Activated T-cell treated with anti-CD3 and anti-CD28 coated beads for 48 hours (primary cell): ENCODE measurements around the gene HECW1.
"Not testable (repeated sequence)": the region's sequence is repeated elsewhere in the genome, so short reads cannot be mapped to it uniquely, and the experiment has no call there.

Experiments used
- DNase-seq: peaks from one replicate; pipeline ENCODE4 v3.0.0-alpha.2; 2020; ENCODE audit warnings: low read depth

Gene HECW1

DNA sequence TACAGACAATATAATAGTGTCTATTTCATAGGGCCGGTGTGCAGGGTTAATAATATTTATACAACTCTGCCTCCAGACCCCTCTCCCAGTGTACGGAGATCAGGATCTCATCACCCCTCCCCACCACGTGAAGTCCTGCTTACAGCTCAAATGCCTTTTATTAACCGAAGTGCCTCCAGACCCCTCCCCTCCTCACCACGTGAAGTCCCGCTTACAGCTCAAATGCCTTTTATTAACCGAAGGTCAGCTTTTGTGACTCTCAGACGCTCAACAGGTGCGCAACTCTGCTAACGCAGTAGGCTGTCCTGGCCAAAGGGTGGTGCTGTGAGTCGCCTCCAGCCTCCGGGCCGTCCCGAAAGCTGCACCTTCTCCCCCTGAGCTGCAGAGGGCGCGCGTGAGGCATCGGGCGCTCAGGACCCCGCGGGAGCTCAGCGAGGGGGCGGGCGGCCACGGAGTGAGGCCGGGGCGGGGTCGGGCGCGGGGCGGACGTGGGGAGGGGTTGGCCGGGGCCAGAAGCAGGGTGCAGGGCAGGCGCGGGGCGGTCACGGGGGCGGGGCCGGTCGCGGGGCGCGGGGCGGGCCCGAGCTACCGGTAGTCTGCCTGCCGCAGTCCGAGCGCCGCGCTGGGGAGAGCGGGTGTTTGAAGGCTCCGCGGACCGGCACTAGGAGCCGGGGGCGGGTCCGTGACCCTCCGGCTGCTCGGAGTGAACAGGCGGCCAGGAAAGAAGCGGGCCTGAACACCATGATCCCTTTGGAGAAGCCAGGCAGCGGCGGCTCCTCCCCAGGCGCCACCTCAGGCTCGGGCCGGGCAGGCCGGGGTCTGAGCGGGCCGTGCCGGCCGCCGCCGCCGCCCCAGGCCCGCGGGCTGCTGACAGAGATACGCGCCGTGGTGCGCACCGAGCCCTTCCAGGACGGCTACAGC is 470.3 kb downstream of the HECW1 start, which contains the start of gene STK17A:
TSS of gene STK17A (plus strand) at position 606 of the 921 bp plus-strand sequence. CDS start at position 742, 136 bp downstream.
- DNase-seq: peak; percentile 93

DNA sequence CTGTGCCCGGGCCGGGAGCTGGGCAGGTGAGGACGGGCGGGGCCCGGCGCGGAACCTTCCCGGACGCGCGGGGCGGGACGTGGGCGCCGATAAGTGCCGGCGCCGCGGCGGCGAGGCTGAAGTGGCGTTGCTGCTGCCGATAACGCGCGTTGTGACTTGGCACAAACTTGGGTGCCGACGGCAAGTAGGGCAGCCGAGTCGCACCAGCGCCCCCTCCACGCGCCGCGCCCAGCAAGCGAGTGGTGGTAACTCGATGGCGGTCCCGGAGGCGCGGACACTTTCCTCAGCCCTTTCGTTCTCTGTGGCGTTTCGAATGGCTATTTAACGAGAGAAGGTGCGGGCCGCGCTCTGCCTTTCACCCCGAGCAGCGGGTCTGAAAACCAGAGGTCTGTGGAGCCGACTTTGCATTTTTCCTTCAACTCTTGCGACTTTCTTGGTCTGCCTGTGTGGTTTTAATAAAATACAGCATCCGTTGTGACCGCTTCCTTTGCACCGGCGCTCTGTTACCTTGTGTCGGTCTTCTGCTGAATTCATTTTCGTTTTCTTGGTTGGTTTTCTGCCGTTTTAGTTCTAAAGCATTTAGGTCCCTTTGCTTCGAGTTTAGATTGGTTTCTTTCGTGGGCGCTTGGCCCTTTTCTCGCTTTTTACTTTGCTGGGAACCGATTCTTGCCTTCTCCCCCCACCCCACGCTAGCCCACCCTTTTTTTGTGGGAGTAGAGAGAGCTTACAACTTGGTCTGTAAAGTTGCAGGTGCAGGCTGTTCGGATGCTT is 471.2 kb downstream of the HECW1 start:
- peak; percentile 54 for DNase-seq

DNA sequence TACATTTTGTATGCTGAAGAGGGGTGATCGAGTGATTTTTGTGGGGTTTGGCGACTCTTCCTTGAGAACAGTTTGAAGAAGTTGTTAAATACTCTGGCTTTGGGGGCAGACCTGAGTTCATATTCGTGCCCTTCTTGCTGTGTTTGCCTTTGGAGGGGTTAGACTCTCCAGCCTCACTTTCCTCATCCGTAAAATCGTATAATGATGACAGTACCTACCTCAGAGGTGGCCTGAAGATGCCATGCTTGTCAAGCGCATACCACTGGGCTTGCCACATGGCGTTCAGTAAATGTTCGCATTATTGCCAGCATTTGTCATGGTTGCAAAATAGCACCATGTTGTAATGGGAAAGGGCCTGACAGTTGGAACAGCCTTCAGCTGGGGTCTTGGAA is 471.7 kb downstream of the HECW1 start:
- DNase-seq: no peak

DNA sequence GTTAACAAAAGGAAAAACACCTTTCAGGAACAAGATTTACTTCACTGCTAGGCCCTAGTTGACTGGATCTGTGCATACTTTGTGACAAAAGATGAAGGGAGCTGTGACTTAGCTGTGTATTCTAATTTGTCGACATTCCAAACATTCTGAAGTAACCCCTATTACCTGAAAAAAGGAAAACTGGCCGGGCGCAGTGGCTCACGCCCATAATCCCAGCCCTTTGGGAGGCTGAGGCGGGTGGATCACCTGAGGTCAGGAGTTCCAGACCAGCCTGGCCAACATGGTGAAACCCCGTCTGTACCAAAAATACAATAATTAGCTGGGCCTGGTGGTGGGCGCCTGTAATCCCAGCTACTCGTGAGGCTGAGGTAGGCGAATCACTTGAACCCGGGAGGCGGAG is 472.3 kb downstream of the HECW1 start:
- DNase-seq: not testable (repeated sequence)

DNA sequence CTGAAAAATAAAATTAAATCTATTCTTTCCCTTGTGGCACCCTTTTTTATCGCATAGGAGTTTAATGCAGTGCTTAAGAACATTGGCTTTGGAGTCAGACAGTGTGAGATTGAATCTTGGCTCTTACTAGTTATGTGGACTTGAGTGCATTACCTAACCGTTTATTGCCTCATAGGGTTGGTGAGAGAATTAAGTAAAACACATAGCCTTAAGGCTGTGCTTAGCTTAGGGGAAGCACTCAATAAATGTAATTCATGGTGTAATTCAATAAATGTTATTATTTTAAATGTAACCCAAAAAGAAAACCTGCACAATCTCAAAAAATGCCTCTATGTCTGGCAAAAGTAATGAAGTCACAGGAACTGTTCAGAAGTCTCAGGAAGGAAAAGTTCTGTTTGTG is 473.1 kb downstream of the HECW1 start:
- no peak for DNase-seq

DNA sequence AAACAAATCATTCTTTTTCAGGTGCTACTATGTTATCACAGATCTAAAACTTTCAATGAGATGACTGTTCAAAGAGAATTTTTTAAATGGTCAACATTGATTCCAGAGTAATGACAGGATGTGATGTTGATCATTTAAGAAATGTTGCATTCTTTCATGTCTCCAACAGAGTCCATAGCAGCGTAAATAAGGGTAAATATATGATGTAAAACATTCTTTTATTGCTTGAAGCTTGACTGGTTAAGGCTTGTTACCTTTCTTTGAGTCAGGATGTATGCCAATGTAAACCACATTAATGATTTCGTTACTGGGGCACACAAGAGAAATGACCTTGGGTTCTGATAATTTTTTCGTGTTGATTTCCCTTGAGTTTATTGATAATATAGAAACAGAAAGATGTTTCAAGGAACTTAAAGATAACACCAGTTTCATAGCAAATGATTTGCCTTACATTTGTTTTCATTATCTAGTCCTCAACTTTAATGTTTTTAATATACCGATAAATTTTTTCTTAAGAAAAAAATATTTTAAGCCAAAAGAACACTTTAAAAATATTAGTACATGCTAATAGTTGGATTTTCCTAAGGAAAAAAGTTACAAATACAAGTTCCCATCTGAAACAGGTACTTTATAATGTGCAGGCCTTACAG is 473.9 kb downstream of the HECW1 start:
- DNase-seq: no peak

DNA sequence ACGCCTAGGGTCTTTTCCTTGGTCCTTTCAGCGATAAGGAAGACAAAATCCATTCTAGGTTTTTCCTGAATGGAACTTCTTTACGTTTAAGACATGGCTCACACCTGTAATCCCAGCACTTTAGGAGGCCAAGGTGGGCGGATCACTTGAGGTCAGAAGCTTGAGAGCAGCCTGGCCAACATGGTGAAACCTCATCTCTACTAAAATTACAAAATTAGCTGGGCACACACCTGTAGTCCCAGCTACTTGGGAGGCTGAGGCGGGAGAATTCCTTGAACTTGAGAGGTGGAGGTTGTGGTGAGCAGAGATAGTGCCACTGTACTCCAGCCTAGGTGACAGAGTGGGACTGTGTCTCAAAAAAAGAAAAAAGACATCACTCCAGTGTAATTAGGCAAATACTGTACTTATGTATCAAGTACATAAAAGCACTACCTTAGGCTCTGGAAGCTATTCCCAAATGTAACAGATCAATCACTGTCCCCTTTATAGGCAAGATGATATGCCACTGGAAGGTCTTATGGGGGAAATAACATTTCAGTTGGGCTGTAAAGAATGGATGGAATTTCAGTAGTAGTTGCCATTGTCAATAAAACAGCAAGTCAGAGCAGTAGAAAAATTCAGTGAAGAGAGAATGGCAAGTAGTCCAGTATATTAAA is 476.2 kb downstream of the HECW1 start:
- DNase-seq: no peak

DNA sequence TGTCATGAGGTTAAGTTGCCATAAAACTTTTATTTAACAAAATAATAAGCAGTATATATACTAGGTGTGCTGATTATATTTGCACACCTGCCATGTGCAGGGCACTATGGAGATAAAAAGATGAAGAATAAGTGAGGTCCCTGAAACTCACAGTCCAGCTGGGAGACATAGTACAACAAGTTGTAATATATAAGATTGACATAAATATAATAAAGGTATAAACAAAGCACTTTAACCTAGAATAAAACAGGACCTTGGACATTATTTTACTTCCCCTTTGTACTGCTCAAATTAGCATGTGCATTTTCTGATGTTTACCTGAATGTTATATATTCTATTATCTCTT is 476.7 kb downstream of the HECW1 start:
- DNase-seq: no peak

DNA sequence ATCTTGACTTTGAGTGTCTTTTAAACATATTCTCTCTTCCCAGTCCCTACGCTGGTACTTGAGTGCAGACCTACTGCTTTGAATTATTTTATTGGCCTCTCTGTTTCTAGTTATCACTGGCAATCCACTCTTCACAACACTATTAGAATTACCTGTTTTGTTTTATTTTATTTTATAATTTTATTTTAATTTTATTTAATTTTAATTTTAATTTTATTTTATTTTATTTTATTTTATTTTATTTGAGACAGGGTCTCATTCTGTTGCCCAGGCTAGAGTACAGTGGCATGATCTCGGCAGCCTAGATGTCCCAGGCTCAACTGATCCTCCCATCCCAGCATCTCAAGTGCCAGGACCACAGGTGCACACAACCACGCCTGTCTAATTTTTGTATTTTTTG is 477.3 kb downstream of the HECW1 start:
- no peak for DNase-seq

DNA sequence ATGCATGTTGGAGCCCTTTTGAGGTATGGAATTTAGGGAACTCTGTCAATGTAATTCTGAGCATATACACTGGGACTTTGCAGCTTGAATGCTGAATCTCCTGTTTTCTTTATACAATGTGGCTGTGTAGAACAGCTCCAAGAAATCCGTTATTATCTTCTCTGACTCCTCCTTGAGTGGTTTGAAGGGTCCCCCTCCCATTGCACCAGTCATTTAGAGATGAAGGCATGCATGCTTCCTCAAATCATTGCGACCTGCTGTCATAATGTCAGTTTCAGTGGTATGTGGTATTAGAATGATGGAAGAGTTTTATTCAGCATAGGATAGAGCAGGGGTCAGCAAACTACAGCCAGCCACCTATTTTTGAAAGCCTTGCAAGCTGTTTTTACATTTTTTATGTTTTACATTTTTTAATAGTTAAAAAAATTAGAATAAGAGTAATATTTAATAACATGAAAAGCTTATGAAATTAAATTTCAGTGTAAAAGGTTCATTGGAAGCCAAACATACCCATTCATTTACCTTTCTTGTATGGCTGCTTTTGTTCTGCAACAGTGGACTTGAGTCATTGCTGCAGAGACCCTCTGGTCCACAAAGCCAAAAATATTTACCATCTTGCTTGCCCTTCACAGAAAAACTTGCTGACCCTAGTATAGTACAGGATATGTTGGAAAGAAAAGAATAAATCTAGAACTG is 478.6 kb downstream of the HECW1 start:
- DNase-seq: no peak

DNA sequence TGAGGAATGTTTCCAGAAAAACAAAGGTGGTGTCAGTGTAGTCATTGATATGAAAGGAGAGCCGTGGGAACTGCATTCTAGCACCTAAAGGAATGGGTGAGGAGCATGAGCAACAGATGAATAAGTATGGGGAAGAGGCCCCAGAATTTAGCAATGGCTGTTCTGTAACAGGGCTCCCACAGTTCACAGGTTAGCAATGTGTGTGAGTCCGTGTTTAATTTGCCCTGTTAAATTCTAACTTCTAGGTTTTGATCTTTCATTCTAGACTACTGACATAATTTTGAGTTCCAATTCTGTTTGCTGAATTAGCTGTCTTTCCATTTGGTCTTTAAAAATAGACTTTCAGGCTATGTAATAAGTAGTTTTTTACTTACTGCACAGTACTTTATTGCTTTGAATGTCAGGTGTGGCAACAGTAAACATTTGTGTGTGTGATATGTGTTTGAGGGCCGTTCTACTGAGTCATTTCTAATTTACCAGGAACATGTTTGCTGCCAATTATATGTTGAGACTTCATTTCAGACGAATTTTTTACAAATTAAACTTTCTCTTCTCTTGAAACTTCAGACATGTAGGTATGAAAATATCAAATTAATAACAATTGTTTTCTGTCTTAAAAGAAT is 479.2 kb downstream of the HECW1 start:
- no peak for DNase-seq

DNA sequence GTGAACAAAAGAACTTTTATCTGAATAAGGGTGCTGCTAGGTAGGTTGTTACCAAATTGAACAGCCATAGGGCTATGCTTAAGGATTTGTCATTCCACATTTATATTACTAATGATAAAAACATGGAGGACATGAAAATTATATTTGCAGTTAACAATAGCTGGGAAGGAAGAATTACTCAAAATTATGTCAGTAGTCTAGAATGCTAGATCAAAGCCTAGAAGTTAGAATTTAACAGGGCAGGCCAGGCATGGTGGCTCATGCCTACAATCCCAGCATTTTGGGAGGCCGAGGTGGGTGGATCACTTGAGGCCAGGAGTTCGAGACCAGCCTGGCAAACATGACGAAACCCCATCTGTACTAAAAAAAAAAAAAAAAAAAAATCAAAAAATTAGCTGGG is 479.9 kb downstream of the HECW1 start:
- no peak for DNase-seq

DNA sequence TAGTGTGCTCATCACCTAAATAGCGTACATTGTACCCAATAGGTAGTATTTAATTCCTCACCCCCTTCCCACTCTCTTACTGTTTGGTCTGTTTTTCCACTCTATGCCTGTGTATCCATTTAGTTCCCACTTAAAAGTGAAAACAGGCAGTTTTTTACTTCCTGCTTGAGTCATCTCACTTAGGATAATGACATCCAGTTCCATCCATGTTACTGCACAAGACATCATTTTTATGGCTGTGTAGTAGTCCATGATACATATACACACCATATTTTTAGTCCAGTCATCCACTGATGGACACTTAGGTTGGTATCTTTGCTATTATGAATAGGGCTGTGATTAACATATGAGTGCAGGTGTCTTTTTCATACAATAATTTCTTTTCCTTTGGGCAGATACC is 480.6 kb downstream of the HECW1 start:
- DNase-seq: no peak

DNA sequence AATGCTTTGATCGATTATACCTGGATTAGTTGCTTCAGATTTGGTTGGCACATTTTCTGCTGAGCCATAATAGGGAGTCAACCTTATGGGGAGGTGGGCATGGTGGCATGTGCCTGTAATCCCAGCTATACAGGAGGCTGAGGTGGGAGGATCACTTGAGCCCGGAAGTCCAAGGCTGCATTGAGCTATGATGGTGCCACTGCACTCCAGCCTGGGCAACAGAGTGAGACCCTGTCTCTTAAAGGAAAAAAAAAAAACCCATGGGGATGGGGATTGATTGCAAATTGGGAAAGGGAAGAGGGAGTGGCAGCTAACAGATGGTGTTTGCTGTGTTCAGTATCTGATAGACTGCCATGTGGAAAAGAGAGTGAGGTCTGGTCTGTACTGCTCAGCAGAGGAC is 481.6 kb downstream of the HECW1 start:
- DNase-seq: no peak

DNA sequence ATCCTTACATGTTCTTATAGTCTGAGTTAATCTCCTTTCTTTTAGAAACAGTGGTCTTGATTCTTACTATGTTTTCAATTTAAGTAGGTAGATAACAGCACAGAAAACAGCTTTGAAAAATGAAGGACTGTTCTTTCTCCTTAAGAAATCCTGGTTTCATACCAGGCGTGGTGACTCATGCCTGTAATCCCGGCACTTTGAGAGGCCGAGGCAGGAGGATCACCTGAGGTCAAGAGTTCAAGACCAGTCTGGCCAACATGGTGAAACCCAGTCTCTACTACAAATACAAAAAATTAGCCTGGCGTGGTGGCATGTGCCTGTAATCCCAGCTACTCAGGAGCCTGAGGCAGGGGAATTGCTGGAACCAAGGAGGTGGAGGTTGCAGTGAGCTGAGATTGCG is 484.0 kb downstream of the HECW1 start:
- not testable (repeated sequence) for DNase-seq

DNA sequence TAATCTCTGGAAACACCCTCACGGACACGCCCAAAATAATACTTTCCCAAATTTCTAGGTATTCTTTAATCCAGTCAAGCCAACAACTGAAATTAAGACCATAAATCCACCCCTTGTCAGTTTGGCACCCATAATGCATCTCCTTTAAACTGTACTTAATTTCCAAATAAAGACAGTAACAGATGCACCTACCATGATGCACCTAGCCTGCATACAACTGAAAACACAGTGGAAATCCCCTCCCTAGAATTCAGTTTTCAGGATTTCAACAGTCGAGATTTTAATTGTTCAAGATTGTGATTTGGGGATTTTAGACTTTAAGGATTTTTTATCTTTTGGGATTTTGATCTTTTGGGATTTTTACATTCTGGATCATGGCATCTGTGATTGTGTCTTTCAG is 487.6 kb downstream of the HECW1 start:
- no peak for DNase-seq

DNA sequence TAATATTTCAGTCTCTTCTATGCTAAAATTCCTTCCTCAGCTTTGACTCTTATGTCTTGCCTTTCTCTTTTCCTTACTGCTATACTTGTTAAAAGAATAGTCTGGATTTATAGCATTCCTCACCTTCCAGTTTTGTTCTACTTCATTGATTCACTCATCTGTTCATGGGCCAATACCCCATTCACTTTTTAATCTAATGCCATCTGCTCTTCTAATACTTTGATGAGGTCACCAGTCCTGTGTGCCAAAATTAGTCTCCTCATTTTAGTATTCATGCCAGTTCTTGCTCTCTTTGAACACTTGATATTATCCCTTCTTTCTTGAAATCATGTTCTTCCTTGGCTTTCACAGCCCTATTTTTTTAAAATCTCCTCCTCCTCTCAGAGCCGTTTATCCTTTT is 489.8 kb downstream of the HECW1 start:
- no peak for DNase-seq

DNA sequence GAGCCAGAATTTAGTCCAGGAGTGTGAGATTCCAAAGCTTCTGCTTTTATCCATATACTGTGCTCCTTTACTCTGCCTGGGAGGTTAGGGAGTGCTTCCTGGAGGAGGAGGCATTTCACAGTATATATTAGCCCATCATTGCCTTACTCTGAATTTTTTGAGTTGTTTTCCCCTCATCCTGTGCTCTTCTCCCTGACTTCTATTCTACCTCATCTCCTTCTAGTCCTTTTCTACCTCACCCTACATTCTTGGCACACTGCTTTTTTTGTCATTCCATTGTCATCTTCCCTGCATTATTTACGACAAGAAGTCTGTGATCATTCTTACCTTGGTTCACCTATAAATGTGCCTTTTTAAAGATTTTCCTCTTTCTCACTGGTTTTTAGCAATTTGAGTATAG is 491.8 kb downstream of the HECW1 start:
- no peak for DNase-seq

DNA sequence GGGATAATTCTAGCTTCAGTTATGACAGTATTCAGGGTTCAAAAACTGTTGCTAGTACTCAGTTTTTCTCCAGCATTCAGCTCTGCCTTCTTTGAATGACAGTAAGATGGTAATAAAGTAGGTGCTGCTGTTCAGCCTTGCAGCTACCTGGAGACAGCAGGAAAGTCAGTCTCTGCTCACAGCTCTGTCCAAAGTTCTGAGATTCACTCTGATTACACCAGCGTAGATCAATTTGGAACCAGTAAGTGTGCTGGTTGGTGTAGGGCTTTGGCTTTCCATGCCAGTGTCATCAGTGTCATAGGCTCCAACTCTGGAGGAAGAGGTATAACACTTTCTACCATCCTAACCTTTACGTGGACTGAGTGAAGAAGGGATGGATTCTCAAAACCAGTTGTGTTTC is 496.6 kb downstream of the HECW1 start:
- DNase-seq: no peak

DNA sequence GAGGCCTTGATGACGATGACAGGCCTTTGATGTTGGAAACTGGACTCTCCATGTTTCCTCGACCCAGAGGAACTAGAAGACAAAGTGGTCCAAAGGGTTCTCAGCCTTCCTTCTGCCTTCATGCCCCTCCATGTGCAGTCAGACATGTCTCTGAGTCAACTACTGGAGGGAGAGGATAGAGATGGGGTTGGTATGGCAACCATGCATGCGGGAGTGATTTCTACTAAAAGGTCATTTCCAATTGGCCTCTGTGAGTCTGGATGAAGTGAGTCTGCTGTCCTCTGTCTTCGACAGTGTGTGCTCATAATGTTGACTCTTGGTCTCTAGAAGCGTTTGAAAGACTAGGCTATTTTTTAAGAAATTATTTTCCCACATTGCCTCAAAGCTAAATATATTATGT is 499.7 kb downstream of the HECW1 start:
- DNase-seq: no peak
